ENCODE measurements around the gene SGPP2. TPM values are rescaled to one million over a fixed set of nuclear protein-coding genes. Genes with fewer than 3 reads are reported as not detected.

Gene SGPP2
- total and polyA plus RNA-seq, 9 donors: 0.22 to 18.5 (median 1.9) TPM; not detected in 1

GRCh38 chr2:222413295-222413911 is 10.9 kb upstream of the SGPP2 start:
- 74 to 81% (median 79%) methylated on average over 1 of the region's 1 CpG for WGBS, 3 donors
- Histone ChIP-seq H3K4me3 (no peak overlapping the region), H3K27me3 (no peaks in the 10 kb centered on the region), H3K36me3 (no peaks in the 10 kb centered on the region), H3K27ac (no peak overlapping the region), H3K4me1 (ENCODE audit: insufficient read depth) (no peaks in the 10 kb centered on the region), H3K9me3 (no peaks in the 10 kb centered on the region)
- TF ChIP-seq POLR2A (IDR thresholded peaks at IDR 0.05) (no peak), EP300 (IDR thresholded peaks at IDR 0.05) (no peak), CTCF (IDR thresholded peaks at IDR 0.05) (no peak)
- DNase-seq: no peak
- intact Hi-C loops (cut with DNase I): no loop called here

DNA sequence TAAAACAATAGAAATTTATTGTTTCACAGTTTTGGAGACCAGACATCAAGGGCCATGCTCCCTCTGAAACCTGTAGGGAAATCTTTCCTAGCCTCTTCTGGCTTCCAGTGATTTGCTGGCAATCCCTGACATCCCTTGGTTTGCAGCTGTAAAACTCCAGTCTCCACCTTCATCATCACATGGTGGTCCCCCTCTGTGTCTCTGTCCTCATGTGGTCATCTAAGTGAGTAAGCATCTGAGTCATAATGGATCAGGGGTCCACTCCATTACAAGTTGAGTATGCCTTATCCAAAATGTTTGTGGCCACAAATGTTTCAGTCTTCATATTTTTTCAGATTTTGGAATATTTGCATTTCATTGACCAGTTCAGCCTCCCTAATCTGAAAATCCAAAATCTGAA is 5.6 kb upstream of the SGPP2 start:
- H3K27me3 ChIP-seq: no peaks in the 10 kb centered on the region
- TF ChIP-seq CTCF (IDR thresholded peaks at IDR 0.05): no peak
- TF ChIP-seq EP300 (IDR thresholded peaks at IDR 0.05): no peak
- TF ChIP-seq POLR2A (IDR thresholded peaks at IDR 0.05): no peak
- intact Hi-C loops (cut with DNase I): no loop called here
- DNase-seq: no peak
- H3K4me3 ChIP-seq: no peak overlapping the region
- no peaks in the 10 kb centered on the region for H3K4me1 ChIP-seq (ENCODE audit: insufficient read depth)
- H3K9me3 ChIP-seq: no peaks in the 10 kb centered on the region
- H3K36me3 ChIP-seq: no peaks in the 10 kb centered on the region
- H3K27ac ChIP-seq: no peak overlapping the region

- Histone ChIP-seq H3K27me3 (no peaks in the 10 kb centered on the region), H3K36me3 (no peaks in the 10 kb centered on the region)
These were observed 3.8 kb upstream of the SGPP2 start for GRCh38 chr2:222420508-222420907.

GRCh38 chr2:222421626-222422025 is 2.7 kb upstream of the SGPP2 start:
- WGBS, 3 donors: 82 to 91% (median 89%) methylated on average over 1 of the region's 1 CpG
- Histone ChIP-seq H3K36me3 (no peaks in the 10 kb centered on the region), H3K4me3 (no peak overlapping the region), H3K9me3 (no peaks in the 10 kb centered on the region), H3K27me3 (no peaks in the 10 kb centered on the region), H3K4me1 (ENCODE audit: insufficient read depth) (peaks cover 4% of the 10 kb centered on the region), H3K27ac (no peak overlapping the region)
- intact Hi-C loops (cut with DNase I): no loop called here
- TF ChIP-seq EP300 (IDR thresholded peaks at IDR 0.05) (no peak), POLR2A (IDR thresholded peaks at IDR 0.05) (no peak), CTCF (IDR thresholded peaks at IDR 0.05) (no peak)
- DNase-seq: no peak

More at GRCh38 chr2:222420508-222420907, 3.8 kb upstream of the SGPP2 start:
- no peak overlapping the region for H3K4me3 ChIP-seq
- intact Hi-C loops (cut with DNase I): no loop called here
- no peak for DNase-seq
- no peak overlapping the region for H3K27ac ChIP-seq
- H3K9me3 ChIP-seq: no peaks in the 10 kb centered on the region
- H3K4me1 ChIP-seq (ENCODE audit: insufficient read depth): peaks cover 4% of the 10 kb centered on the region
- 56 to 67% (median 61%) methylated on average over 1 of the region's 1 CpG for WGBS, 3 donors
- TF ChIP-seq EP300 (IDR thresholded peaks at IDR 0.05) (no peak), POLR2A (IDR thresholded peaks at IDR 0.05) (no peak), CTCF (IDR thresholded peaks at IDR 0.05) (no peak)

Data from ovary (tissue), 9 donors.